SW 1271 (cell line): Measurements from ENCODE around the gene POLR2I.
"Not testable (repeated sequence)": the region's sequence is repeated elsewhere in the genome, so short reads cannot be mapped to it uniquely, and the experiment has no call there.

Source experiments
- DNase-seq, 2 experiments: peaks; one replicate each; lab custom pipeline; 2025; lab: John Stamatoyannopoulos, UW

POLR2I gene

DNA sequence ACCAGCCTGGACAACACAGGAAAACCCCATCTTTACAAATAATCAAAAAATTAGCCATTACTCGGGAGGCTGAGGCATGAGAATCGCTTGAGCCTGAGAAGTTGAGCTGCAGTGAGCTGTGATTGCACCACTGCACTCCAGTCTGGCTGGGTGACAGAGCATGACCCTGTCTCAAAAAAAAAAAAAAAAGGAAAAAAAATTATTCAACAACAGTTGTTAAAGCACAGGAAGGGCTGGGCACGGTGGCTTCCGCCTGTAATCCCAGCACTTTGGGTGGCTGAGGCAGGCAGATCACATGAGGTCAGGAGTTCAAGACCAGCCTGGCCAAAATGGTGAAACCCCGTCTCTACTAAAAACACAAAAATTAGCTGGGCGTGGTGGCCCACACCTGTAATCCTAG is 16.5 kb upstream of the POLR2I start:
- not testable (repeated sequence) for DNase-seq

DNA sequence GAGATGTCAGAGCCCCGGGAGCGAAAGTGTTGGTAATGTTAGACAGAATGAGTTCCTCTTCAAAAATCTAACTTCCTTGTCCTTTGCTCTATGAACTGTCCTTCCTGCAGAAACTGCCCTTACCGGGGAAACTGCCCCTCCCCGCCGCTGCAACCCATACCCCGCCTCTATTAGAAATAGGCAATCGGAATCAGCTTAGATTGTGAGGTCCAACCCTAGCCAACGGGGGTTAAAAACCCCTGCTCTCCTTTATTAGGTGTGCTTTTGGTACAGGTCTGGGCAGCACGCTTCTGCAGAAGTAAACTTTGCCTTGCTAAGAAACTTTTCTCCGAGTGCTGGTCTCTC is 13.7 kb upstream of the POLR2I start:
- DNase-seq, result no peak

DNA sequence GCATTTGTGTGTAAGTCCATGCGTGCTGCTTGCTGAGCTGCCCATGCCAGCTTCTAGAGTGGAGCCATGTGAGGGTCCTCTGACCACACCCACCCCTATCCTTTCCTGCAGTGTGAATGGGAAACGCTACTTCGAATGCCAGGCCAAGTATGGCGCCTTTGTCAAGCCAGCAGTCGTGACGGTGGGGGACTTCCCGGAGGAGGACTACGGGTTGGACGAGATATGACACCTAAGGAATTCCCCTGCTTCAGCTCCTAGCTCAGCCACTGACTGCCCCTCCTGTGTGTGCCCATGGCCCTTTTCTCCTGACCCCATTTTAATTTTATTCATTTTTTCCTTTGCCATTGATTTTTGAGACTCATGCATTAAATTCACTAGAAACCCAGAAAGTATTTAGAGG is 10.9 kb upstream of the POLR2I start:
- DNase-seq, result no peak

DNA sequence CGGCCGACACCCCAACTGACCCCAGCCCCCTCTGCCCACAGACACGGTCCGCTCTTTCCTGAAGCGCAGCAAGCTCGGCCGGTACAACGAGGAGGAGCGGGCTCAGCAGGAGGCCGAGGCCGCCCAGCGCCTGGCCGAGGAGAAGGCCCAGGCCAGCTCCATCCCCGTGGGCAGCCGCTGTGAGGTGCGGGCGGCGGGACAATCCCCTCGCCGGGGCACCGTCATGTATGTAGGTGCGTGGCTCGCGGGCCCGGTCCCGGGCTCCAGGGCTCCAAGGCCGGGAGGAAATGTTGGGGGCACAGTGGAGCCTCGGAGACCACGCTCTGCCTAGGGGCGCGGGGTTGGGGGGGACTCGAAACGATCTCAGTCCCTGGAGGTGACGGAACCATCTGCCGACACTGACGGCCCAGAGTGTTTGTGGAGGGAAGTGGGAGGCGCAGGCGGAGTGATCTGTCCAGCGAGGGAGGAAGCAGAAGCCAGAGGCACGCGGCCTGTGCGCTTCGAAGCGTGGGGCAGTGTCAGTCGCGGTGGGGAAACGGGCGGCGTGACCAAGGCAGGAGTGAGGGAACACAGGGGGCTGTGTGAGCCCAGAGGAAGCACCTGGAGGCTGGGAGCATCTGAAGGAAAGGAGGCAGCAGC is 6.9 kb upstream of the POLR2I start:
- no peak for DNase-seq

DNA sequence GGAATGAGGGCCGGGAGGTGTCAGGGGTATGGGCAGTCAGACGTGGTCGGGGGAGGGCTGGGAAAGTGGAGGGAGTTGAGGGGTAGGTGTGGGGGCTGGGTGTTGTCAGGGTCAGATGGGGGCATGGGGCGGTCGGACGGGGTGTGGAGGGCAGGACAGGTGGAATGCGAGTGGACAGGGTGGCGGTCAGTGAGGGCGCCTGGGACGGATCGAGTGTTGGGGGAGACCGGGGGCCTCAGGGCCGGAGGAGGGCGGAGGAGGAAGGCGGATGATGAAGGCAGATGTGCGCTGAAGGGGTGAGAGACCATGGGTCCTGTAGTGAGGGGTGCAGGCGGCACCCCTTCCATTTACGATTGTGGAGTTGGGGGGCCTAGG is 6.3 kb upstream of the POLR2I start:
- no peak for DNase-seq

DNA sequence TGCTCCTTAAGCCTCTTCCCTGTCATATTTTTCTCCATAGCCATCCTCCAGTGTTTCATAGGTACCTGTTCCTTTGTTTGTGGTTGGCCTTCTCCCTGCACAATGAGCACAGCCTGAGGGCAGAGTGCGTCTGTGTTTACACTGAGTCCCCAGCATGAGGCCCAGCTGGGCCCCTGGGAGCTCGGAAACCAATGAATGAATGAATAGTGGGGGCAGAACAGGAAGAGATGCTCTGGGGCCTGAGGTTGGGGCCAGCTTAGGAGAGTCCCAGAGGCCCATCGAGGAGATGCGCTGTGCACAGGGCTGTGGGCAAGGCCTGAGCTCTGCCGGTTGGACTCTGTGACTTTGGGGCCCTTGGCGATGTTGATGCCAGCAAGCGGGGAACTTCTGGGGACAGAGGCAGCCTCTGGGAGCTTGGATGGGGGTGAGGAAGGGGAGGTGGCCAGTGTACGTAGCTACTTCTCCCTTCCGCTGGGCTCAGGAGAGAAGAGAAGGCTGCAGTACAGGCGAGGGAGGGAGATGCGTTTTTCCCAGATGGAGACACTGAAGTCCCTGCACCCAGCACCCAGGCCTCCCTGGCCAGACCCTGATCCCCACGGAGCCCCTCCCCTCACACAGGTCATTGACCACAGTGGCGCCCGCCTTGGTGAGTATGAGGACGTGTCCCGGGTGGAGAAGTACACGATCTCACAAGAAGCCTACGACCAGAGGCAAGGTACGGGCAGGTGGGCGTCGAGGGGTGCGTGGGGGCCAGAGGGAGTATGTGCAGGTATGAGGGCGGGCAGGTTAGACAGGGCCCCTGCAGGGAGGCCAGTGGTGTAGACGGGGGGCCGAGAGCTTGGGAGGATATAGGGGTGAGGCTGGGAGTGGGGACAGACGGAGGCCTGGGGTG is 5.7 kb upstream of the POLR2I start:
- no peak for DNase-seq

DNA sequence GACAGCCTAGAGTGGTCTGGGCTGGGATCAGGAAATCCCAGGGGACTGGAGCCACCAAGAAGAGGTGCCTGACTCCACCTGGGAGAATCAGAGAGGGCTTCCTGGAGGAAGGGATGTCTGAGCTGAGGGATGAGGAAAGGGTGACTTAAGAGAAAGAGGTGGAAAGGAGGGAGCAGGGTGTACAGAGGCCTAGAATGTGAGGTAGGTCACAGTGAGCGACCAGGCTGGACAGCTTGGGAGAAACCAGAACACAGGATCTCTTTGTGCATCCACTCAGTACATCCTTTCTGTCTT is 1.6 kb upstream of the POLR2I start:
- DNase-seq, result no peak

DNA sequence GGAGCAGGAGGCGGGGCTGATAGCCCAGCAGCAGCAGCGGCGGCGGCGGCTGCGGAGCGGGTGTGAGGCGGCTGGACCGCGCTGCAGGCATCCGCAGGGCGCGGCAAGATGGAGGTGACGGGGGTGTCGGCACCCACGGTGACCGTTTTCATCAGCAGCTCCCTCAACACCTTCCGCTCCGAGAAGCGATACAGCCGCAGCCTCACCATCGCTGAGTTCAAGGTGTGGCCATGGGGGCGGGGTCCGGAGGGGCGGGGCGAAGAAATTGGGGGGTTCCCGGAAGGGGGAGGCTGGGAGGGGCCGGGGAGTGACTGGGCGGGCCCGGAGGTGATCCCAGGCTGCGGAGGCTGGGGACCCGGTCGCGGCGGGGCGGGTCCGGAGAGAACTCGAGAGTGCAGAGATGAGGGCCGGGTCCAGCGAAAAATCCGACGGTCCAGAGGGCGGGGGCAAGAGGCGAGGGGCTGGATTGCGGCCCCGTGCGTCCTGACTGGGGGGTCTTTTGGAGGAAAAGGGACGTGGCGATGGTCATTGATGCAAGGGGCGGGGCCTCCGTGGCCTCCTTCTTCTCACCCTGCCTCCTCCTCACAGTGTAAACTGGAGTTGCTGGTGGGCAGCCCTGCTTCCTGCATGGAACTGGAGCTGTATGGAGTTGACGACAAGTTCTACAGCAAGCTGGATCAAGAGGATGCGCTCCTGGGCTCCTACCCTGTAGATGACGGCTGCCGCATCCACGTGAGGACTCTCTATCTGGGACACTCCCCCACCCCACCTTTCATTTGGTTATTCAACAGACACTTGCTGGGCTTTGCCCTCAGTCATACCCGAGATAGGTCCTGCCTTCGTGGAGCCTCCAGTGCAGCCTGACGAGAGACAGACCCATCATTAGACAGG is 1.0 kb upstream of the POLR2I start, which contains the start of gene TBCB:
TBCB (plus strand) TSS at position 16 of the 891 bp plus-strand sequence; CDS start at position 109, 93 bp downstream.
- DNase-seq, result peak in 1 of 2 experiments; percentile 76

DNA sequence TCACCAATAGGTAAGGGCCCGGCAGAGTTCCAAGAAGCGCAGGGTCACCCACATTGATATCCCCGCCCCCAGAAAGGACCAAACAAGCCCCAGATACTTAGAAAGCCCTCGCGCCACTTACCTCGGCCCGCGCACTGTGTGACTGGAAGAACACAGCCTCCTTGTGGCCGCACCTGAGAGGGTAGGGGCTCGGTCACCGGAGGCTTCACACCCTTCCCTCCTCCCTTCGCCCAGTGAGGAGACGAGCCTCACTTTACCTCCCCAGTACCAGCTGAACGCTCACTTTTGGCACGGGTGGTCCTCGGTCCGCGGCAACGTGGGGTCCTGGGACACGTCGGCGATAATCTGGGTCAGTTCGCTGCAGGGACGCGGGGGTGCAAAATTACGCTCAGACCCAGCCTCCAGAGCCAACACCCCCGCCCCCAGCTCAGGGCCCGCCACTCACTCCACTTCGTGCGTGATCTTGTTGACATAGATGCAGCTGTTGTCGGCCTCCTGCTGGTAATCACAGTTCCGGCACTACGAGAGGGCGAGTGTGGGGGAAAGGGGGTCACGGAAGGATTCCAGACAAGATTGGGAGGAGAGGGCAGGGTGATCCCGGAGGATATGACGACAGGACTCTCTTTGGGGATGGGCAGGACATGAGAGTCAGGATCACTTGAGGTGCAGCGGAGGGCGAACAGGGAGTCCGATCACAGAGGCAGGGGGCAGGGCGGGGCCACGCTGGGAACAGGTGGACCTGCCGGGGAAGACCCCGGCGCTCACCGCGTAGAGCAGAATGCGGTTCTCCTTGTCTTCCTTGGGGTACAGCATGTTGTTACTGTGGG is 568 bp downstream of the POLR2I start:
- DNase-seq, result peak; percentile 7

DNA sequence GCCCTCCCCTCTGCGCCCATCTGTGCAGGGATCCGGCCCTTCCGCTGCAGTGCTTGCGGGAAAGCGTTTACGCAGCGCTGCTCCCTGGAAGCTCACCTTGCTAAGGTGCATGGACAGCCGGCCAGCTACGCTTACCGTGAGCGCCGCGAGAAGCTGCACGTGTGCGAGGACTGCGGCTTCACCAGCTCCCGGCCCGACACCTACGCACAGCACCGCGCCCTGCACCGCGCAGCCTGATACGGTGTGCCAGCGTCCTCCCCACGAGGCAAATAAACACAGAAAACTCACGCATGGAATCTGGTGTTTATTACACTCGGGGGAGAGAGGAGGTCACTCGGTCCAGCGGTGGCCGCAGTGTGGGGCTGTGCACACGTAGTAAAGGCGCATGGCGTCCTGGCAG is 1.2 kb downstream of the POLR2I start:
- DNase-seq, result no peak

DNA sequence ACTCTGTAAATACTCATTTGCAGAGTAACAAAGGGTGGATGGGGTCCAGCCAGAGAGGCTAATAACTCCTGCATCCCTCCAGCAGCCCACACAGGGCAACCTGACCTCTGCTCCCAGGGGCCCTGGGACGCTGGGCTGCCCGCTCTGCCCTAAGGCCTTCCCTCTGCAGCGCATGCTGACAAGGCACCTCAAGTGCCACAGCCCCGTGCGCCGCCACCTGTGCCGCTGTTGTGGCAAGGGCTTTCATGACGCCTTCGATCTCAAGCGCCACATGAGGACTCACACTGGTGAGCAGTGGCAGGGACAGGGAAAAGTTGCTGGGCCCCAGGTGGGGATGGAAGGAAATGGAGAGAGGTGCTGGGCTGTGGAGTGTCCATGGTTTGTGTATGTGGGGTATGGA is 2.0 kb downstream of the POLR2I start:
- DNase-seq, result no peak

DNA sequence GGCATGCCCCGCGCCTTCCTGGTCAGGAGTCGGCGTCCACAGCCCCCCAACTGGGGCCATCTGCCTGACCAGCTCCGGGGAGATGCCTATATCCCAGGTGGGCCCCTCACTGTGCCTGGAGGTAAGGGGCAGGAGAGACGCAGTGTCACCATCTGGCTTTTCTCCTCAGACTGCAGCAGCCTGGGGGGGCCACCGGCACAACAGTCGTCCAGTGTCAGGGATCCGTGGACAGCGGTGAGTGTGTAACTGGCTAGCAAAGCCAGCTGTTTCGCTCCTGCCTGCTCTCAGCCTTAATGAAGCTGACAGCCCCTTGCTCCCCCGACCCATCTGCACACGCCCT is 3.5 kb downstream of the POLR2I start:
- no peak for DNase-seq

DNA sequence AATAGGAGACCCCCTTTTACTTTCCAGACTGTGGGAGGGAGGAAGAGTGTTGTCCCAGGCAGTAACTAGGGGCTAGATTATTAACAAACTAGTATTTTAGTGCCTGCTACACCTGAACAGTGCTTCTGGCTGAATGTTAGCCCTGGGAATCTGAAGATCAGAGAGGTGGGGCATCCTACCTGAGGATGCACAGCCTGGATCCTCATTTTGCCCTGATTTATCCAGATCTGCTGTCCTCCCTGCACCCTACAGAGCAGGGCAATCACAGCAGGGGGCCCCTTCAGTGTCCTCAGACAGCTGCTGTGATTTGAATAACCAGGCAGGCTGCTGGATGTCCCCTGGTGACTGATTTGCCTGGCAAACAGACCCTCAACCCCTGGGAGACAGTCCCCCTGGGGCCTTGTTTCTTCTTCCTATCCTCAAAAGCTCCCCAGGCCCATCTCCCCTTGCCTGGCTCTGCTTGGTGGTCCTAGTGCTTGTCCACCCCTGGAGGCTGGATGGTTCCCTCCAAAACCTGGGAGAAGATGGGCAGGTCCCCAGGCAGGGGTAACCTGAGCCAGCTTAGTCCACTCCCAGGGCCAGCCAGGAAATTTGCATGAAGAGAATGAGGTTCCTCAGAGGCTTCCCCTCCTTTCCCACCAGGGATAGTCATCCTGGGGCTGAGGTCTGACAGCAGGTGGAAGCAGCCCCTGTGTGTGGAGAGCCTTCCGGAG is 4.0 kb downstream of the POLR2I start, which contains the start of gene OVOL3:
OVOL3 (plus strand) TSS at position 657 of the 713 bp plus-strand sequence. CDS start 60 bp downstream, outside the sequence.
- DNase-seq, result no peak

DNA sequence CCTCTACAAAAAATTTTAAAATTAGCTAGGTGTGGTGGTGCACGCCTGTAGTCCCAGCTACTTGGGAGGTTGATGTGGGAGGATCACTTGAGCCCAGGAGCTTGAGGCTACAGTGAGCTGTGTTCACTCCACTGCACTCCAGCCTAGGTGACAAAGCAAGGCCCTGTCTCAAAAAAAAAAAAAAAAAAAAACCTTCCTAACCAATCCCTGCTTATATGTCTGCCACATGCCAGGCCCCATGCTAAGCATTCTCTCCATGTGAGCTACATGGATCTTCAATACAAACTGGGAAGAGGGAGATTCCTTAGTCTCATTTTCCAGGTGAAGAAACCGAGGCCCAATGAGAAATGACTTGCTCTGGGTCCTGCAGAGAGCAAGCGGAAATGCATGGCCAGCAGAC is 6.0 kb downstream of the POLR2I start:
- DNase-seq, result no peak

DNA sequence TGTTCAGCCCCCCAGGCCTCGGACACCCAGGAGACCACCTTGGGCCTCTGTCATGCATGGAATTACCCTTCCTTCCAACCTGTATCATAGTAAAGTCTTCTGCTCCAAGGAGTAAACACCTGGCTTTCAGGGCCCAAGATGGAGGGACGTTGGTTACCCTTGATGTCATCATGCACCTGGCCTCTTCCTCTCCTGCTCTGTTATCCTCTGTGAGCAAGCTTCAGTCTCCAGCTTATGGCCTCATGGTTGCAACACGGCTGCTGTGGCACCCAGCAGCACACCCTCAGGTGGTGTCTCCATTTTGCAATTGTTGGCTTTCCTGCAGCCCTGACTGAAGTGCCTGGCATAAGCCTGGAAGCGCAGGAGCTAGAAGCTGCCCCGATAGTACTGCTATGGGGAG is 7.7 kb downstream of the POLR2I start:
- DNase-seq, result no peak

DNA sequence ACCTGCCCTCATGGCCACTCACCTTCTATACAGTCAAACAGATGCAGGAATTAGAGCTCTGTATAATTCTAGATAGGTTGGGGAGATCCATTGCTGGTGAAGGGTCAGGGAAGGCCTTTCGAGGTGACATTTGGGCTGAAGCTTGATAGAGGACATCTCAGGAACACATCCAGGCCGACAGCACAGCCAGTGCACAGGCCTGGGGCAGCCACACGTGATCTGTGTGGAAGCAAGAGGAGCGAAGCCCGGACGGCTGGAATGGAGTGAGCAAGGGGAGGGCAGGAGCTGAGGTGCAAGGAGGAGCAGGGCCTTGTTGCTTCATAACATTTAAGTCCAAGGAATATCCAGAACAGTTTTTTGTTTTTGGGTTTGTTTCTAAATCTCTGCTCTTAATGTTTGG is 8.2 kb downstream of the POLR2I start:
- no peak for DNase-seq

DNA sequence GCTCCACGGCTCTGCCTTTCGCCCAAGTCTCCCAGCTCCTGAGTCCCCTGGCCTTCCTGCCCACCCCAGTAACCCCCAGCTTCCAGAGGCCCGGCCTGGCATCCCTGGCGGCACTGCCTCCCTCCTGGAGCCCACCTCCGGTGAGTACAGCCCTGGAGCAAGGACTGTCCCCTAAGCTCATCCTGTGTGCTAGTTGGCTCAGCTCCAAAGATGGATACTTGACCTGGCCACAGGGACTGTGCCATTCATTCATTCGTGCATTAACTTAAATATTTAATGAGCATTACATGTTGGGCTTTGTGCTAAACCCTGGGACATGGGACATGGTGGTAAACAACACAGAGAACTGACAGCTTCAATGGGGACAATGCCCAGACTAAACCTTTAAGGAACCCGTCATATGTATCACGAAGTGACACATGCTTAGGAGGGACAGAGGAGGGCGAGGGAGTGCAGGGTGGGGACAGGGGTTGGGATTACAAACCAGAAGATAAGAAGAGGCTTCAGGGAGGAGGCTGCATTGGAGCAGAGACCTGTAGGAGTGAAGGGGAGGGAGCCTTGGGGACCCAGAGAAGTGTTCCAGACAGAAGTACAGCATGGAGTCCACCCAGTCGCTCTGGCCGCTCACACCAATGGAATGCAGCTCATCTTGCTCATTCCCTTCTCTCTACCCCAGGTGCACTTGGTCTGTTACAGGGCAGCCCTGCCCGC is 10.7 kb downstream of the POLR2I start:
- no peak for DNase-seq

DNA sequence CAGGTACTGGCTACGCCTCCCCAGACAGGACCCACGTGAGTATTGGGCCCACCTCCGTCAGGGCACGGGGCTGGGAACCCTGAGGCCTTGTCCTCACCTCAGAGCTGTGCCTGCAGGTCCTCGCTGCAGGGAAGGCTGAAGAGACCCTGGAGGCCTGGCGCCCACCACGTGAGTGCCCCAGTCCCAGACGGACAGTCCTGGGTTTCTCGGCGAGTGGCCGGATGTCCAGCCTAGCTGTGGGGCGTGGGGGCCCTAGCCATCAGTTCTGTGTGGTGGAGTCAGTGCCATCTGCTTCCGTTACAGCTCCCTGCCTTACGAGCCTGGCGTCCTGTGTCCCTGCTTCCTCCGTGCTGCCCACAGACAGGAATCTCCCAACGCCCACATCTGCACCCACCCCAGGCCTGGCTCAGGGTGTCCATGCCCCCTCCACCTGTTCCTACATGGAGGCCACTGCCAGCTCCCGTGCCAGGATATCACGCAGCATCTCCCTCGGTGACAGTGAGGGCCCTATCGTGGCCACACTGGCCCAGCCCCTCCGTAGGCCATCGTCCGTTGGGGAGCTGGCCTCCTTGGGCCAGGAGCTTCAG is 11.5 kb downstream of the POLR2I start:
- no peak for DNase-seq

DNA sequence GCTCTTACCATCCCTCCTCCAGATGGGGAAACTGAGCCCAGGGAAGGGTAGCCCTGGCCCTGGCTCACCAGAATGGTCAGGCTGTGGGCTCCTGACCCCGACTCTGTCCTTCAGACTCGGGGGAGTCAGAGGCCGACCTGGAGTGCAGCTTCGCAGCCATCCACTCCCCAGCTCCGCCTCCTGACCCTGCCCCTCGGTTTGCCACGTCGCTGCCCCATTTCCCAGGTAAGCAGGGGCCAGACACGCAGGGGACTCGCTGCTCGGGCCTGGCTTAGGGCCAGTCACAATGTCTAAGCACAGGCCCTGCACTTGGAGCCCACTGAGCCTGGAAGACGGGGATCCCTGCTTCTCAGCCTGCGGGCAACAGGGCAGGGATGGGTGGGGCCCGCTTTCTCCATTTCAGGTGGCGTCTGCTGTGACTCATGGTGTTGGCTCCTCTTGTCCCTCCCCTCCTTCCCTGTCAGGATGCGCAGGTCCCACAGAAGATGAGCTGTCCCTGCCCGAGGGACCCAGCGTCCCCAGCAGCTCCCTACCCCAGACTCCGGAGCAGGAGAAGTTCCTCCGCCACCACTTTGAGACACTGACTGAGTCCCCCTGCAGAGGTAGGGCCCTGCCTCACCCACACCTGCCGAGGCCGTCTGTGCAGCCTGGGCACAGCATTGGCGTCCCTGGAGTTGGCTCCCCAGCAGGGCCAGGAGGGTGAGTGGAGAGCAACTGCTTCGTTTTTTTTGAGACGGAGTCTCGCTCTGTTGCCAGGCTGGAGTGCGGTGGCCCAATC is 12.9 kb downstream of the POLR2I start:
- no peak for DNase-seq
